ENCODE results near the gene HPS5.

DNA sequence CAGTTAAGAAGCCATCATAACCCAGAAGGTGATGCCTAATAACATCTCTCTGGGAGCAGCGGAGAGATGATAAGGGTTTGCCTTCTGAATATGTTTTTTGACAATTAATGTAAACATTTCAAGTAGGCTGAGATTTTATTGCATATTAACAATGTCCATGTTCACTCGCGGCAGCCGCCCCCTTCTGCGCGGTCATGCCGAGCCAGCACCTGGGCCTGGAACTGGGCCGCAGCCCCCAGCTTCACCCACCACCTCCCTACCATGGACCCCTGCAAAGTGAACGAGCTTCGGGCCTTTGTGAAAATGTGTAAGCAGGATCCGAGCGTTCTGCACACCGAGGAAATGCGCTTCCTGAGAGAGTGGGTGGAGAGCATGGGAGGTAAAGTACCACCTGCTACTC lies 60.2 kb downstream of the HPS5 start:
- TF ChIP-seq RCOR1 (IDR thresholded peaks at IDR 0.05; ENCODE audit: insufficient replicate concordance, low read length) (no peak), POLR2A (IDR thresholded peaks at IDR 0.05; ENCODE audit: low read depth, low read length) (no peak), RAD21 (IDR thresholded peaks at IDR 0.05; ENCODE audit: low read length) (no peak), RFX5 (IDR thresholded peaks at IDR 0.05; ENCODE audit: low read depth, low read length) (no peak), SMC3 (IDR thresholded peaks at IDR 0.05; ENCODE audit: low read depth, low read length) (no peak), MAZ (IDR thresholded peaks at IDR 0.05; ENCODE audit: borderline replicate concordance, low read depth, low read length) (no peak), MXI1 (IDR thresholded peaks at IDR 0.05; ENCODE audit: borderline replicate concordance, low read depth, low read length) (no peak), CHD1 (IDR thresholded peaks at IDR 0.05; ENCODE audit: low read depth, low read length) (no peak), BHLHE40 (IDR thresholded peaks at IDR 0.05; ENCODE audit: low read depth, low read length) (no peak)
- TF ChIP-seq, protein P1, sequence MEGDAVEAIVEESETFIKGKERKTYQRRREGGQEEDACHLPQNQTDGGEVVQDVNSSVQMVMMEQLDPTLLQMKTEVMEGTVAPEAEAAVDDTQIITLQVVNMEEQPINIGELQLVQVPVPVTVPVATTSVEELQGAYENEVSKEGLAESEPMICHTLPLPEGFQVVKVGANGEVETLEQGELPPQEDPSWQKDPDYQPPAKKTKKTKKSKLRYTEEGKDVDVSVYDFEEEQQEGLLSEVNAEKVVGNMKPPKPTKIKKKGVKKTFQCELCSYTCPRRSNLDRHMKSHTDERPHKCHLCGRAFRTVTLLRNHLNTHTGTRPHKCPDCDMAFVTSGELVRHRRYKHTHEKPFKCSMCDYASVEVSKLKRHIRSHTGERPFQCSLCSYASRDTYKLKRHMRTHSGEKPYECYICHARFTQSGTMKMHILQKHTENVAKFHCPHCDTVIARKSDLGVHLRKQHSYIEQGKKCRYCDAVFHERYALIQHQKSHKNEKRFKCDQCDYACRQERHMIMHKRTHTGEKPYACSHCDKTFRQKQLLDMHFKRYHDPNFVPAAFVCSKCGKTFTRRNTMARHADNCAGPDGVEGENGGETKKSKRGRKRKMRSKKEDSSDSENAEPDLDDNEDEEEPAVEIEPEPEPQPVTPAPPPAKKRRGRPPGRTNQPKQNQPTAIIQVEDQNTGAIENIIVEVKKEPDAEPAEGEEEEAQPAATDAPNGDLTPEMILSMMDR (conservative IDR thresholded peaks at IDR 0.05; ENCODE audit: low read depth, low read length): no peak
- TF ChIP-seq, protein P2, sequence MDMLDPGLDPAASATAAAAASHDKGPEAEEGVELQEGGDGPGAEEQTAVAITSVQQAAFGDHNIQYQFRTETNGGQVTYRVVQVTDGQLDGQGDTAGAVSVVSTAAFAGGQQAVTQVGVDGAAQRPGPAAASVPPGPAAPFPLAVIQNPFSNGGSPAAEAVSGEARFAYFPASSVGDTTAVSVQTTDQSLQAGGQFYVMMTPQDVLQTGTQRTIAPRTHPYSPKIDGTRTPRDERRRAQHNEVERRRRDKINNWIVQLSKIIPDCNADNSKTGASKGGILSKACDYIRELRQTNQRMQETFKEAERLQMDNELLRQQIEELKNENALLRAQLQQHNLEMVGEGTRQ (IDR thresholded peaks at IDR 0.05; ENCODE audit: low read depth, low read length): no peak
